Osteocyte (in vitro differentiated cells): Measurements from ENCODE around the gene STRA6. TPM values are rescaled to one million over a fixed set of nuclear protein-coding genes. Genes with fewer than 3 reads are reported as not detected.

Source experiments
- DNase-seq: peaks from one replicate; pipeline ENCODE4 v3.0.0; 2021; ENCODE audit warnings: mixed read lengths; ENCODE audit not compliant: unreplicated experiment; ENCODE audit errors: extremely low spot score
- H3K27ac Mint-ChIP-seq: one replicate; pipeline ENCODE4 v1.8.0; 2021; ENCODE audit warnings: mild to moderate bottlenecking, mixed read lengths; ENCODE audit not compliant: unreplicated experiment
- H3K27me3 Mint-ChIP-seq: one replicate; pipeline ENCODE4 v1.8.0; 2021; ENCODE audit warnings: mixed read lengths; ENCODE audit not compliant: unreplicated experiment
- H3K36me3 Mint-ChIP-seq: one replicate; pipeline ENCODE4 v1.8.0; 2021; ENCODE audit warnings: mixed read lengths; ENCODE audit not compliant: unreplicated experiment
- H3K4me1 Mint-ChIP-seq: one replicate; pipeline ENCODE4 v1.8.0; 2021; ENCODE audit warnings: mixed read lengths; ENCODE audit not compliant: unreplicated experiment
- H3K4me3 Mint-ChIP-seq: one replicate; pipeline ENCODE4 v1.8.0; 2021; ENCODE audit warnings: mild to moderate bottlenecking, moderate library complexity, mixed read lengths; ENCODE audit not compliant: unreplicated experiment
- H3K9me3 Mint-ChIP-seq: one replicate; pipeline ENCODE4 v1.8.0; 2021; ENCODE audit warnings: mixed read lengths; ENCODE audit not compliant: unreplicated experiment
- total RNA-seq: library from RNA; stranded (reverse); gene quantifications from 2 replicates; pipeline ENCODE4 v1.2.1, GENCODE V29; 2021
- TF ChIP-seq, protein P1 (sequence below): fragments of 200-600 bp; sonication (generic); IDR thresholded peaks from 2 replicates; pipeline ENCODE4 v1.5.0; 2021; ENCODE audit warnings: antibody characterized with exemption, mild to moderate bottlenecking, moderate library complexity

STRA6 gene
- total RNA-seq, 1 donor from 2014 or later: 25.8 TPM

DNA sequence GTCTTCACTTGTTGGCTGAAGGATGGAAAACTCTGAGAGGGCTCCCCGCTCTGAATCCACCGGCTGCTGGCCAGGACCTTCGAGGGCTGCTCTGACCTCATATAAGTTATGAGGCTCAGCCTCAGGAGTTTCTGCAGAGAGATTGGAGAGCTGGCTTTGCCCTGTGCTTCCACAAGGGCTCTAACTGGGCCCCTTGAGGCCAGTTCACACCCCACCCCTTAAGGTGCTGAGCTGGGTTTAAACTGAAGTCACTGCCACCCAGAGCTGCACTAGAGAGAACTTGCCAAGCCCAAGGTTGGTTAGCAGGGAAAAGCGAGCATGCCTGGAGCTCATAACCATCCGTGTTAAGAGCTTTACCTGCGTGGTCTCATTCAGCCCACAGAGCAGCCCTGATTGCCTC lies 30.8 kb upstream of the STRA6 start:
- peaks cover 3% of the 10 kb centered on the region for H3K27me3 Mint-ChIP-seq
- peaks cover 25% of the 10 kb centered on the region for H3K4me1 Mint-ChIP-seq
- no peaks in the 10 kb centered on the region for H3K36me3 Mint-ChIP-seq
- no peak overlapping the region for H3K4me3 Mint-ChIP-seq
- no peak overlapping the region for H3K27ac Mint-ChIP-seq
- no peak for DNase-seq
- no peaks in the 10 kb centered on the region for H3K9me3 Mint-ChIP-seq
- TF ChIP-seq, protein P1, sequence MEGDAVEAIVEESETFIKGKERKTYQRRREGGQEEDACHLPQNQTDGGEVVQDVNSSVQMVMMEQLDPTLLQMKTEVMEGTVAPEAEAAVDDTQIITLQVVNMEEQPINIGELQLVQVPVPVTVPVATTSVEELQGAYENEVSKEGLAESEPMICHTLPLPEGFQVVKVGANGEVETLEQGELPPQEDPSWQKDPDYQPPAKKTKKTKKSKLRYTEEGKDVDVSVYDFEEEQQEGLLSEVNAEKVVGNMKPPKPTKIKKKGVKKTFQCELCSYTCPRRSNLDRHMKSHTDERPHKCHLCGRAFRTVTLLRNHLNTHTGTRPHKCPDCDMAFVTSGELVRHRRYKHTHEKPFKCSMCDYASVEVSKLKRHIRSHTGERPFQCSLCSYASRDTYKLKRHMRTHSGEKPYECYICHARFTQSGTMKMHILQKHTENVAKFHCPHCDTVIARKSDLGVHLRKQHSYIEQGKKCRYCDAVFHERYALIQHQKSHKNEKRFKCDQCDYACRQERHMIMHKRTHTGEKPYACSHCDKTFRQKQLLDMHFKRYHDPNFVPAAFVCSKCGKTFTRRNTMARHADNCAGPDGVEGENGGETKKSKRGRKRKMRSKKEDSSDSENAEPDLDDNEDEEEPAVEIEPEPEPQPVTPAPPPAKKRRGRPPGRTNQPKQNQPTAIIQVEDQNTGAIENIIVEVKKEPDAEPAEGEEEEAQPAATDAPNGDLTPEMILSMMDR: no peak

DNA sequence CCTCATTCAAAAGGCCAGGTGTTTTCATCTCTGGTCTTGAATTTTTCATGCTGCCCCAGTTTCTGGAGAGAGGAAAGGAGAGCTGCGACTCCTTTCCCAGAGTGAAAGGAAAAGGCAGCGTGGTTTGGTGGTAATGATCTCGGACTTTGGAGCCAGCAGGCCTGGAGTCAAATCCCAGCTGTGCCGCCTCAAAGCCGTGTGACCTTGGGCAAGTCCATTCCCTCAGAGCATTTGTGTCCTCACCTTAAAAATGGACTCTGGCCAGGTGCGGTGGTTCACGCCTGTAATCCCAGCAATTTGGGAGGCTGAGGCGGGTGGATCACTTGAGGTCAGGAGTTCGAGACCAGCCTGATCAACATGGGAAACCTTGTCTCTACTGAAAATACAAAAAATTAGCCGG lies 28.9 kb upstream of the STRA6 start:
- TF ChIP-seq, protein P1: no peak
- DNase-seq: no peak
- peaks cover 29% of the 10 kb centered on the region for H3K4me1 Mint-ChIP-seq
- H3K27me3 Mint-ChIP-seq: peaks cover 3% of the 10 kb centered on the region
- no peak overlapping the region for H3K27ac Mint-ChIP-seq
- no peak overlapping the region for H3K4me3 Mint-ChIP-seq
- H3K9me3 Mint-ChIP-seq: no peaks in the 10 kb centered on the region
- no peaks in the 10 kb centered on the region for H3K36me3 Mint-ChIP-seq

DNA sequence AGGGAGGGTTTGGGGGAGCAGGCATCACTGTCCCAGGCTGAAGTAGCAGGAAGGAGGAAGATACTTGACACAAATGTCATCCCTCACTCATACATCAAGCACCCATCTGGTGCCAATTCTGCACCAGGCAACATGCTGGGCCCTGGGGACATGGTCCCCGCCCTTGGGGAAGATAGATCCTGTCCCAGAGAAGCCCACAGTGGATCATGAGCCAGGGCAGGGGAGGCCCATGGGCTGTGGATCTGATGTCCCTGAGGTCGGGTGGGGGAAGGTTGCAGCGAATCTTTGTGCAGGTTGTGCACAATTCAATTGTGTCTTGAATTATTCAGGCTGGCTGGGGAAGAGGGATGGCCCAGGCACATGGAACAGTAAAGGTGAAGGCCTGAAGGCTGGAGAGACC lies 27.1 kb upstream of the STRA6 start:
- H3K4me3 Mint-ChIP-seq: no peak overlapping the region
- H3K27ac Mint-ChIP-seq: no peak overlapping the region
- H3K27me3 Mint-ChIP-seq: peaks cover 3% of the 10 kb centered on the region
- DNase-seq: no peak
- H3K36me3 Mint-ChIP-seq: no peaks in the 10 kb centered on the region
- H3K9me3 Mint-ChIP-seq: no peaks in the 10 kb centered on the region
- H3K4me1 Mint-ChIP-seq: peaks cover 34% of the 10 kb centered on the region
- TF ChIP-seq, protein P1: no peak

DNA sequence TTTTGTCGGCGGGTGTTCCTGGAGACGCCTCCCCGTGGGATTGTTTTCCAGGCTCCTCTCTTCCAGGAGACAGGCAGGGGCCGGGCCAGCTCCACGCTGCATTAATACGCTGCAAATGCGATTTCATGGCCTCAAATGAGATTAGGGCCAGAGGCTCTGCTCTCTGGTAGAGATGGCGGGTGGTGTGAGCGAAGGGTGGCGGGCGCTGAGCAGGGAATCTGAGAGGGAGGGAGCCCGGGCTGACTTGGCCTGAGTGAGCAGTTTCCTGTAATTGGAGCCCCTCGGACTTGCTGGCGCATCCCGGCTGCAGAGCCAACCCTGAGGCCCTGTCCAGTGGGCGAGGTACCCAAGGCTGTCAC lies 26.1 kb upstream of the STRA6 start:
- Mint-ChIP-seq H3K27me3 (peaks cover 3% of the 10 kb centered on the region), H3K27ac (no peak overlapping the region), H3K4me1 (peaks cover 30% of the 10 kb centered on the region)

DNA sequence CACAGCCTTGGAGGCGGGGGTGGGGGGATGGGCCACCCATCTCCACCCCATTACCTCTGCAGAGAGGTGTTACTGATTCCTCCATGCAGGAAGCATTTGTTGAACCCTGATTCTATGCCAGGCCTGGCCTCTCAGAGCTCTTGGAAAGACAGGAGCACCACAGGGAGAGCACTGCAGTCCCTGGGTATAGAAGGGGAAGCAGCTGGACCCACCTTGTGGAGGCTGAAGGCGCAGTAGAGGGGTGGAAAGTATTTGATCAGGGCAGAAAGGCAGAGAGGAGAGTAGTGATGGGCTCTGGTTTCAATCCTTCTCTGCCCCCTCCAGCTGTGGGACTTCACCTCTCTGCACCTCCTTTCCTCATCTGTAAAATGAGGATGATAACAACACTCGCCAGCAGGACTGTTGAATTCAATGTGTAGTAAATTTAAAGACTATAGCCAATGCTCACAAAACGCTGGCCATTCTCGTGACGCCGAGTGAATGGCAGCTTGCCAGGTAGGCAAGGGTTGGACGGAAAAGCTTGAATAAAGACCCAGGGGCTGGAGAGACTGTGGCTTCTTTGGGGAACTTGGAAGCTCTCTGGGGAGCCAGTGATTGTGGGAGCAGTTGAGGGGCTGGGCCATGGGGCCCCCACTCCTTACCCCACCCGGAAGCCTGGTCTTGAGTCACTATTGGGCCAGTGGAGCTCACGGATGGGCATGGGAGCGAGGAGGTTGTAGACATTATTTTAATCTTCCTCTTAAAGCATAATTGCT lies 25.6 kb upstream of the STRA6 start:
- Mint-ChIP-seq H3K36me3 (no peaks in the 10 kb centered on the region), H3K27ac (no peak overlapping the region), H3K4me1 (peaks cover 30% of the 10 kb centered on the region), H3K9me3 (no peaks in the 10 kb centered on the region), H3K4me3 (no peak overlapping the region), H3K27me3 (peaks cover 3% of the 10 kb centered on the region)
- TF ChIP-seq, protein P1: no peak
- no peak for DNase-seq

More for the DNA sequence above, 26.1 kb upstream of the STRA6 start:
- H3K36me3 Mint-ChIP-seq: no peaks in the 10 kb centered on the region
- TF ChIP-seq, protein P1: no peak
- no peaks in the 10 kb centered on the region for H3K9me3 Mint-ChIP-seq
- no peak for DNase-seq
- no peak overlapping the region for H3K4me3 Mint-ChIP-seq
